HCT116 (cell line): ENCODE results near the gene ZNF577. TPM values are rescaled to one million over a fixed set of nuclear protein-coding genes. Genes with fewer than 3 reads are reported as not detected.

Experiments used
- ATAC-seq: fragments of 200-7000 bp; cut with Tn5 transposase; 2 replicates; pipeline ENCODE4 v1.9.1; 2020; ENCODE audit warnings: mild to moderate bottlenecking, moderate library complexity
- BruUV-seq: library from RNA; stranded (reverse); fragments of 400-500 nt; replicated peaks from 2 replicates; lab custom pipeline; 2021; lab: Mats Ljungman, UMichigan
- CTCF ChIA-PET: fragments of 300-600 bp; sonication (Branson Sonifier 250); formaldehyde crosslinking; loops from one replicate; lab custom pipeline; 2021; ENCODE audit warnings: antibody characterized with exemption; lab: Charles Lee
- POLR2A ChIA-PET: fragments of 300-600, 350-600 bp; sonication (Branson Sonifier 250); formaldehyde crosslinking; loops from one replicate; lab custom pipeline; 2021; ENCODE audit warnings: antibody characterized with exemption; lab: Charles Lee
- RAD21 ChIA-PET, 2 experiments: fragments of 300-600 bp; sonication (Branson Sonifier 250); formaldehyde crosslinking; loops; one replicate each; lab custom pipeline; 2023; ENCODE audit warnings: low total read pairs in 2 of 2; ENCODE audit not compliant: uncharacterized antibody in 2 of 2, unreplicated experiment in 2 of 2, low non-redundant PET in 1 of 2; lab: Charles Lee
- DNase-seq: peaks from one replicate; pipeline ENCODE4 v3.0.0-alpha.2; 2010; ENCODE audit warnings: low read depth, low spot score
- H2AFZ ChIP-seq: fragments of 200-600 bp; shearing (Covaris generic), sonication (generic); 2 replicates; pipeline ENCODE4 v1.6.1; 2017; ENCODE audit warnings: low read depth, mixed run types, mixed read lengths, antibody characterized with exemption, low read length; ENCODE audit not compliant: poor library complexity, severe bottlenecking
- H3K27ac ChIP-seq: 2 replicates; pipeline ENCODE4 v1.5.1; 2012; ENCODE audit warnings: low read depth, low read length
- H3K27me3 ChIP-seq: fragments of 200-600 bp; sonication (generic); 2 replicates; pipeline ENCODE4 v1.6.1; 2016; ENCODE audit warnings: mixed run types, low read length, mixed read lengths; ENCODE audit not compliant: insufficient read depth
- H3K36me3 ChIP-seq, 2 experiments: fragments of 200-500 bp in 1 of 2; fragments of 200-600 bp in 1 of 2; sonication (Bioruptor generic) in 1 of 2; sonication (generic) in 1 of 2; 2 replicates each; pipeline versions ENCODE4 v1.5.1 to v1.6.1; 2014 to 2016; ENCODE audit warnings: low read length in 2 of 2, inconsistent platforms in 1 of 2, mixed read lengths in 1 of 2, mixed run types in 1 of 2; ENCODE audit not compliant: insufficient read depth in 2 of 2, control insufficient read depth in 1 of 2
- H3K4me1 ChIP-seq, 2 experiments: fragments of 200-600 bp in 1 of 2; sonication (generic) in 1 of 2; 2 replicates each; pipeline versions ENCODE4 v1.5.1 to v1.6.1; 2012 to 2017; ENCODE audit warnings: low read length in 2 of 2, inconsistent platforms in 1 of 2, mild to moderate bottlenecking in 1 of 2, mixed read lengths in 1 of 2, mixed run types in 1 of 2, moderate library complexity in 1 of 2; ENCODE audit not compliant: insufficient read depth in 2 of 2, control insufficient read depth in 1 of 2
- H3K4me2 ChIP-seq: fragments of 200-600 bp; sonication (generic); 2 replicates; pipeline ENCODE4 v1.6.1; 2017; ENCODE audit warnings: mixed run types, low read length, mixed read lengths
- H3K4me3 ChIP-seq, 2 experiments: fragments of 200-600 bp in 1 of 2; sonication (generic) in 1 of 2; replicated peaks in 1 of 2; 2 replicates each; pipeline ENCODE4 v1.5.1; 2011 to 2016; ENCODE audit warnings: low read length in 2 of 2, control low read depth in 1 of 2, low read depth in 1 of 2, mild to moderate bottlenecking in 1 of 2, mixed read lengths in 1 of 2, mixed run types in 1 of 2
- H3K79me2 ChIP-seq: fragments of 200-600 bp; sonication (generic); 2 replicates; pipeline ENCODE4 v1.6.1; 2017; ENCODE audit warnings: mild to moderate bottlenecking, mixed run types, low read length, moderate library complexity, mixed read lengths; ENCODE audit not compliant: insufficient read depth
- H3K9ac ChIP-seq: fragments of 200-600 bp; sonication (generic); 2 replicates; pipeline ENCODE4 v1.6.1; 2016; ENCODE audit warnings: low read length, mixed read lengths
- H3K9me2 ChIP-seq: fragments of 200-600 bp; sonication (generic), shearing (Covaris generic); 2 replicates; pipeline ENCODE4 v1.6.1; 2017; ENCODE audit warnings: mixed run types, mild to moderate bottlenecking, moderate library complexity; ENCODE audit not compliant: insufficient read depth
- H3K9me3 ChIP-seq, 2 experiments: fragments of 200-500 bp in 1 of 2; fragments of 200-600 bp in 1 of 2; sonication (Bioruptor generic) in 1 of 2; sonication (generic) in 1 of 2; 2 replicates each; pipeline ENCODE4 v1.6.1; 2014 to 2017; ENCODE audit warnings: low read length in 2 of 2, mixed read lengths in 2 of 2, inconsistent platforms in 1 of 2, low read depth in 1 of 2, mild to moderate bottlenecking in 1 of 2, mixed run types in 1 of 2, moderate library complexity in 1 of 2; ENCODE audit not compliant: control insufficient read depth in 1 of 2, insufficient read depth in 1 of 2
- H4K20me1 ChIP-seq: fragments of 200-600 bp; sonication (generic), shearing (Covaris generic); 2 replicates; pipeline ENCODE4 v1.6.1; 2017; ENCODE audit warnings: mixed run types, mild to moderate bottlenecking, moderate library complexity; ENCODE audit not compliant: insufficient read depth
- ATF3 ChIP-seq: IDR thresholded peaks from 2 replicates; pipeline ENCODE4 v1.6.1; 2012
- CBX3 ChIP-seq: IDR thresholded peaks from 2 replicates; pipeline ENCODE4 v1.6.1; 2012; ENCODE audit warnings: low read depth
- ELF1 ChIP-seq: IDR thresholded peaks from 2 replicates; pipeline ENCODE4 v1.6.1; 2012; ENCODE audit warnings: low read depth, borderline replicate concordance
- EZH2 ChIP-seq: fragments of 200-600 bp; sonication (generic); IDR thresholded peaks from 2 replicates; pipeline ENCODE4 v1.6.1; 2017; ENCODE audit warnings: antibody characterized with exemption, mixed run types
- EZH2phosphoT487 ChIP-seq: fragments of 200-600 bp; IDR thresholded peaks from 2 replicates; pipeline ENCODE4 v1.6.1; 2018; ENCODE audit warnings: antibody characterized with exemption, borderline replicate concordance
- MAX ChIP-seq: IDR thresholded peaks from 2 replicates; pipeline ENCODE4 v1.6.1; 2012
- POLR2AphosphoS5 ChIP-seq: IDR thresholded peaks from 2 replicates; pipeline ENCODE4 v1.6.1; 2011; ENCODE audit warnings: mild to moderate bottlenecking, low read depth, low read length, moderate library complexity
- RAD21 ChIP-seq: IDR thresholded peaks from 2 replicates; pipeline ENCODE4 v1.6.1; 2012; ENCODE audit warnings: low read depth, mild to moderate bottlenecking
- REST ChIP-seq: IDR thresholded peaks from 2 replicates; pipeline ENCODE4 v1.6.1; 2012; ENCODE audit warnings: low read depth
- SIN3A ChIP-seq: IDR thresholded peaks from 2 replicates; pipeline ENCODE4 v1.6.1; 2012; ENCODE audit warnings: low read depth
- SP1 ChIP-seq: IDR thresholded peaks from 2 replicates; pipeline ENCODE4 v1.6.1; 2012; ENCODE audit warnings: low read depth
- YY1 ChIP-seq: IDR thresholded peaks from 2 replicates; pipeline ENCODE4 v1.6.1; 2011; ENCODE audit warnings: low read length, low read depth, moderate library complexity, mild to moderate bottlenecking; ENCODE audit not compliant: insufficient replicate concordance; ENCODE audit errors: extremely low read depth
- ZBTB33 ChIP-seq: IDR thresholded peaks from 2 replicates; pipeline ENCODE4 v1.6.1; 2011; ENCODE audit warnings: mild to moderate bottlenecking, low read length, moderate library complexity; ENCODE audit not compliant: insufficient replicate concordance; ENCODE audit errors: extremely low read depth
- ZNF274 ChIP-seq: fragments of 200-500 bp; sonication (Bioruptor generic); IDR thresholded peaks from 2 replicates; pipeline ENCODE4 v1.6.1; 2014; ENCODE audit warnings: mild to moderate bottlenecking, low read depth, low read length, inconsistent platforms
- intact Hi-C: fragments of 100-400 bp; cut with micrococcal nuclease; formaldehyde crosslinking; loops from 2 replicates; pipeline ENCODE4 v1.10.0; 2022
- total RNA-seq: library from RNA; stranded (reverse); gene quantifications from one replicate; pipeline ENCODE4 v1.2.1, GENCODE V29; 2021; ENCODE audit not compliant: unreplicated experiment

Gene ZNF577
- total RNA-seq, 1 experiment from 2014 or later = 5.8 TPM

GRCh38 chr19:51837145-51837544, 50.6 kb downstream of the ZNF577 start:
- Histone ChIP-seq H3K9ac (no peak overlapping the region), H3K27ac (no peak overlapping the region), H3K9me3 (peaks cover 4 to 16% of the 10 kb centered on the region in 2 experiments; a peak in 3 of 4 replicates), H3K79me2 (no peaks in the 10 kb centered on the region), H3K9me2 (no peaks in the 10 kb centered on the region), H3K36me3 (no peaks in the 10 kb centered on the region; a peak in 1 of 4 replicates), H3K27me3 (no peaks in the 10 kb centered on the region), H4K20me1 (no peaks in the 10 kb centered on the region), H2AFZ (no peak overlapping the region), H3K4me3 (no peak overlapping the region), H3K4me2 (no peak overlapping the region), H3K4me1 (no peaks in the 10 kb centered on the region)
- TF ChIP-seq CBX3 (no peak), EZH2 (no peak), POLR2AphosphoS5 (no peak), SIN3A (no peak), ZBTB33 (no peak), RAD21 (no peak), ZNF274 (no peak), SP1 (no peak), YY1 (no peak)
- no TSS peak for BruUV-seq
- ChIA-PET RAD21 (no interaction called here), POLR2A (no interaction called here), CTCF (no interaction called here)
- intact Hi-C loops = no loop called here
- no peak for ATAC-seq
- DNase-seq = no peak

GRCh38 chr19:51830274-51830673, 57.5 kb downstream of the ZNF577 start:
- BruUV-seq = no TSS peak
- H4K20me1 ChIP-seq = no peaks in the 10 kb centered on the region
- H2AFZ ChIP-seq = no peak overlapping the region
- H3K27me3 ChIP-seq = no peaks in the 10 kb centered on the region
- DNase-seq = no peak
- RAD21 ChIA-PET = no interaction called here
- no peak overlapping the region for H3K4me3 ChIP-seq
- H3K36me3 ChIP-seq = no peaks in the 10 kb centered on the region; a peak in 1 of 4 replicates
- no peaks in the 10 kb centered on the region for H3K4me1 ChIP-seq
- H3K9ac ChIP-seq = no peak overlapping the region
- H3K9me3 ChIP-seq = 0 out of 4 replicates have a peak, but pooled peaks cover 0 to 6% of the 10 kb centered on the region in 2 experiments
- H3K79me2 ChIP-seq = no peaks in the 10 kb centered on the region
- H3K27ac ChIP-seq = no peak overlapping the region
- POLR2A ChIA-PET = no interaction called here
- intact Hi-C loops = no loop called here
- H3K4me2 ChIP-seq = no peak overlapping the region
- CTCF ChIA-PET = no interaction called here
- no peak for ATAC-seq
- H3K9me2 ChIP-seq = no peaks in the 10 kb centered on the region; the same call in 1 of the 2 replicates
- TF ChIP-seq ELF1 (no peak), EZH2phosphoT487 (no peak), MAX (no peak), ATF3 (no peak), REST (no peak)
